ENCODE results near the gene USP1. TPM values are rescaled to one million over a fixed set of nuclear protein-coding genes. Genes with fewer than 3 reads are reported as not detected.

Gene USP1
- total RNA-seq, 1 donor from 2014 or later: 70.0 TPM

DNA sequence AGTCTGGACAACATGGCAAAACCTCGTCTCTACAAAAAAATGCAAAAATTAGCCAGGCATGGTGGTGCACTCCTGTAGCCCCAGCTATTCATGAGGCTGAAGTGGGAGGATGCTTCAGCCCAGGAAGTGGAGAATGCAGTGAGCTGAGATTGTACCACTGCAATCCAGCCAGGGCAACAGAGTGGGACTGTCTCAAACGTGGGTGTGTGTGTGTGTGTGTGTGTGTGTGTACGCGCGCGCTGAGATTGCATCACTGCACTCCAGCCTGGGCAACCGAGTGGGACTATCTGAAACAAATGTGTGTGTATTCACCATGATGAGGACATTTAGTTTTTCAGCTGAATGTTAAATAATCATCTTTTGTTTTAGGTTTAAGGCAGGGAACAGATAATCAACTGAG, 21.1 kb downstream of the USP1 start:
- no peaks in the 10 kb centered on the region for H3K27me3 Mint-ChIP-seq (ENCODE audit: low read depth)
- H3K4me1 Mint-ChIP-seq: no peaks in the 10 kb centered on the region
- TF ChIP-seq, protein P1, sequence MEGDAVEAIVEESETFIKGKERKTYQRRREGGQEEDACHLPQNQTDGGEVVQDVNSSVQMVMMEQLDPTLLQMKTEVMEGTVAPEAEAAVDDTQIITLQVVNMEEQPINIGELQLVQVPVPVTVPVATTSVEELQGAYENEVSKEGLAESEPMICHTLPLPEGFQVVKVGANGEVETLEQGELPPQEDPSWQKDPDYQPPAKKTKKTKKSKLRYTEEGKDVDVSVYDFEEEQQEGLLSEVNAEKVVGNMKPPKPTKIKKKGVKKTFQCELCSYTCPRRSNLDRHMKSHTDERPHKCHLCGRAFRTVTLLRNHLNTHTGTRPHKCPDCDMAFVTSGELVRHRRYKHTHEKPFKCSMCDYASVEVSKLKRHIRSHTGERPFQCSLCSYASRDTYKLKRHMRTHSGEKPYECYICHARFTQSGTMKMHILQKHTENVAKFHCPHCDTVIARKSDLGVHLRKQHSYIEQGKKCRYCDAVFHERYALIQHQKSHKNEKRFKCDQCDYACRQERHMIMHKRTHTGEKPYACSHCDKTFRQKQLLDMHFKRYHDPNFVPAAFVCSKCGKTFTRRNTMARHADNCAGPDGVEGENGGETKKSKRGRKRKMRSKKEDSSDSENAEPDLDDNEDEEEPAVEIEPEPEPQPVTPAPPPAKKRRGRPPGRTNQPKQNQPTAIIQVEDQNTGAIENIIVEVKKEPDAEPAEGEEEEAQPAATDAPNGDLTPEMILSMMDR (conservative IDR thresholded peaks at IDR 0.05): no peak
- H3K36me3 Mint-ChIP-seq (ENCODE audit: low read depth): peaks cover 17% of the 10 kb centered on the region
- no peak for DNase-seq (ENCODE audit: low read depth, low spot score)
- H3K27ac Mint-ChIP-seq (ENCODE audit: unreplicated experiment): no peak overlapping the region
- no peak overlapping the region for H3K4me3 Mint-ChIP-seq
- H3K9me3 Mint-ChIP-seq: no peaks in the 10 kb centered on the region

DNA sequence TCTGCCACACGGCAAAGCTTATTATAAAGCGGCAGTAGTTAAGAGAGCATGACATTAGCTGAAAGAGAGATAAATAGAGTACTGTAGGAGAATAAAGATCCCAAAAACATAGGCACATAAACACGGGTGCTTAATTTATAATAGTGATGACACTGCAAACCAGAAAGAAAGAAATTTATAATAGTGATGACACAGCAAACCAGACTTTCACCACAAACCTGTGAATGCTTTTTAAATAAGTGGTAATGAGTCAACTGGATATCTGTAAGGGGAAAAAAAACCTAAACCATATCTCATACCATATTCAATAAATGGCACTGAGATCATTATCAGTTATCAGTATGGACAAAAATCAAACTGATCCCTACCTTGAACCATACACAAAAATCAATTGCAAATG, 25.5 kb downstream of the USP1 start:
- Mint-ChIP-seq H3K27ac (ENCODE audit: unreplicated experiment) (no peak overlapping the region), H3K9me3 (no peaks in the 10 kb centered on the region), H3K4me3 (no peak overlapping the region), H3K36me3 (ENCODE audit: low read depth) (peaks cover 34% of the 10 kb centered on the region), H3K4me1 (no peaks in the 10 kb centered on the region), H3K27me3 (ENCODE audit: low read depth) (no peaks in the 10 kb centered on the region)
- DNase-seq (ENCODE audit: low read depth, low spot score): no peak
- TF ChIP-seq, protein P1 (conservative IDR thresholded peaks at IDR 0.05): no peak

DNA sequence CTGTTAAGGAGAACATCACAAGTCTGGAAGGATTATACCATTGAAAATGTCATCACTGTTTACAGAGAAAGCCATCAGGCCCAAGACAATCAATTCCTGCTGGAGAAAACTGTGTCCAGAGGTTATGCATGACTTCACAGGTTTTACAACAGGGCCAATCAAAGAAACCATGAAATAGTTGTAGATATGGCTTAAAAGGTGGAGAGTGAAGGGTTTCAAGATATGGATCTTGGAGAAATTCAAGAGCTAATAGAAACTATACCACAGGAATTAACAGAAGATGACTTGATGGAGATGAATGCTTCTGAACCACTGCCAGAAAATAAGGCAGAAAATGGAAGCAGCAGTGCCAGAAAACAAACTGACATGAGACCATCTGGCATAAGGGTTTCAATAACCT, 30.2 kb downstream of the USP1 start:
- TF ChIP-seq, protein P1 (conservative IDR thresholded peaks at IDR 0.05): no peak
- peaks cover 68% of the 10 kb centered on the region for H3K36me3 Mint-ChIP-seq (ENCODE audit: low read depth)
- H3K4me1 Mint-ChIP-seq: no peaks in the 10 kb centered on the region
- no peak overlapping the region for H3K4me3 Mint-ChIP-seq
- peaks cover 22% of the 10 kb centered on the region for H3K9me3 Mint-ChIP-seq
- no peaks in the 10 kb centered on the region for H3K27me3 Mint-ChIP-seq (ENCODE audit: low read depth)
- no peak for DNase-seq (ENCODE audit: low read depth, low spot score)
- no peak overlapping the region for H3K27ac Mint-ChIP-seq (ENCODE audit: unreplicated experiment)

DNA sequence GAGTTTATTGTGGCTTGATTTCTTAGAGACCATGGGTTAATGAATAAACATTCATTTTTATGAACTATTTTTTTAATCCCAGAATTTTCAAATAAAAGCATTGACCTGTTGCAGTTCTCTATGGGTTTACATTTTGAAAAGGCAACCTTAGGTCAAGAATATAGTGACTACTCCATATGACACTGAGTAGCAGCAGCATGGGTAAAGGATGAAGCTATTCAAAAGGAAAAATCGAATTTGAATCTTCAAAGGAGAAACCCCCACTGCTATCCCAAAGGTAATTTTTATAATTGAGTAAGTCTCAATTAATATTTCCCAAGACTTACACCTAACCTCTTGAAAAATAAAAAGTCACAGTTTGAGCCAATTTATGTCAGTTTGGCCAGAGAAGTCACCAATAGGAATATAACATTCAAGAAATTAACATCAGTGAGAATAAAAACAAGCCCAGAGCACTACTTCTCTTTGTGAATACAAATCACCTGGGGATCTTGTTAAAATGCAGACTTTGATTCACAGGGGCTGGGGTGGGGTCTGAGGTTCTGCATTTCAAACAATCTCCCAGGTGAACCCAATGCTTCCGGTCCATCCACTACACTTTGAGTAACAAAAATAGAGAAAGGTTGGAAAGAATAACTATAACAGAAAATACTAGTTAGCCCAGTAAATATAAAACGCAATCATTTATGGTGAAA, 39.8 kb downstream of the USP1 start:
- no peak for DNase-seq (ENCODE audit: low read depth, low spot score)
- no peak overlapping the region for H3K4me3 Mint-ChIP-seq
- TF ChIP-seq, protein P1 (conservative IDR thresholded peaks at IDR 0.05): no peak
- peaks cover 8% of the 10 kb centered on the region for H3K4me1 Mint-ChIP-seq
- no peaks in the 10 kb centered on the region for H3K9me3 Mint-ChIP-seq
- H3K36me3 Mint-ChIP-seq (ENCODE audit: low read depth): peaks cover 17% of the 10 kb centered on the region
- no peaks in the 10 kb centered on the region for H3K27me3 Mint-ChIP-seq (ENCODE audit: low read depth)
- no peak overlapping the region for H3K27ac Mint-ChIP-seq (ENCODE audit: unreplicated experiment)

DNA sequence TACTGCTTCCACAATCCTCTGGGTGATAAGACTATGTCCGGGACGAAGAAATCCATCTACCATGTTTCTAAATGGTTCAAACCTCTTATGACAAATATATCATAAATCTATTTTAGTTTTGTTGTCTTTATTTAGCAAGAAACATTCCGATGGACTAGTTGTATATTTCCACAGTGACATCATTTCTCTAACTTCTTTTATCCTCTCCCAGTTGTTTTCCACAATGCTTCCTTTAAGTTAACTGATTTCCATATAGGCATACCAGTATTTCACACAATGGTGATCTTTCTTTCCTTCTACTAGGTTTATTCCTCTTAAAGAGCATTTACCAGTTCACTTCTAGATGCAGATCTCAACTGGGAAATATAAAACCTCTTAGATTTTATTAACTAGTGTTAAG, 44.8 kb downstream of the USP1 start:
- no peak for DNase-seq (ENCODE audit: low read depth, low spot score)
- peaks cover 11% of the 10 kb centered on the region for H3K4me1 Mint-ChIP-seq
- H3K4me3 Mint-ChIP-seq: no peak overlapping the region
- H3K27me3 Mint-ChIP-seq (ENCODE audit: low read depth): no peaks in the 10 kb centered on the region
- H3K27ac Mint-ChIP-seq (ENCODE audit: unreplicated experiment): peak overlapping the region; percentile 1
- H3K9me3 Mint-ChIP-seq: no peaks in the 10 kb centered on the region
- TF ChIP-seq, protein P1 (conservative IDR thresholded peaks at IDR 0.05): no peak
- peaks cover 16% of the 10 kb centered on the region for H3K36me3 Mint-ChIP-seq (ENCODE audit: low read depth)

Data from neural crest cell (in vitro differentiated cells).